Sigmoid colon (tissue), 3 donors: ENCODE results near the gene NAA30.

ENCODE experiments used
- CTCF ChIP-seq, 4 experiments: fragments of 450-650 bp in 3 of 4; fragments of 200-600 bp in 1 of 4; IDR thresholded peaks; one replicate each; pipeline ENCODE4 v1.5.1; 2016 to 2019; ENCODE audit warnings: antibody characterized with exemption in 4 of 4, mild to moderate bottlenecking in 3 of 4, moderate library complexity in 2 of 4
- POLR2A ChIP-seq, 2 donors: fragments of 450-650 bp; IDR thresholded peaks; one replicate each; pipeline ENCODE4 v1.6.1; 2016; ENCODE audit warnings: antibody characterized with exemption in 2 of 2, mild to moderate bottlenecking in 2 of 2, moderate library complexity in 2 of 2

- TF ChIP-seq CTCF (IDR thresholded peaks at IDR 0.05) (no peak), POLR2A (IDR thresholded peaks at IDR 0.05) (no peak)
Measured at GRCh38 chr14:57364659-57365450, 25.5 kb upstream of the NAA30 start.
